HL-60/S4 treated with phorbol 12-myristate 13-acetate at 8.2 ng/mL for 4 days and 3 days (cell line): ENCODE data around the gene LDB2.

Experiments used
- in situ Hi-C: fragments of 300-500 bp; cut with MboI; formaldehyde crosslinking; loops from 2 replicates; pipeline ENCODE4 v1.15.0; 2022; ENCODE audit warnings: low sequenced_read_pairs

LDB2 gene

DNA sequence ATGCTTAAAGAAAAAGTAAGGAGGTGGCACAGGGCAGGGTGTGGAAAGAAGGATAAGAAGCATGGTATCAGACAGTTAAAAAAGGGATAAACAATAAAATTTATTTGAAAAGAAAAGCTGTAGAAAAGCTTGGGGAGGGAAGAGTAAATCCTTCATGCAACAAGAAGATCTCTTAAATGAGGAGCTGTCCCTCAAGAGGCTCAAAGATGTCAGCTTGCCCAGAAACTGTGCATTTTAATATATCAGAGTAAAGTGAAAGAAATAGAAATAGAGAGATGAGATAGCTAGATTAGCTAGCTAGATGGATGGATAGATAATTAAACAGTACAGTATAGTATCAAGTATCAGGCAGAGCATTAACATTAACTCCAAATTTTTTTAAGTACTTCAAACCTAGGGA, 170.3 kb downstream of the LDB2 start:
- in situ Hi-C loops: no loop called here

DNA sequence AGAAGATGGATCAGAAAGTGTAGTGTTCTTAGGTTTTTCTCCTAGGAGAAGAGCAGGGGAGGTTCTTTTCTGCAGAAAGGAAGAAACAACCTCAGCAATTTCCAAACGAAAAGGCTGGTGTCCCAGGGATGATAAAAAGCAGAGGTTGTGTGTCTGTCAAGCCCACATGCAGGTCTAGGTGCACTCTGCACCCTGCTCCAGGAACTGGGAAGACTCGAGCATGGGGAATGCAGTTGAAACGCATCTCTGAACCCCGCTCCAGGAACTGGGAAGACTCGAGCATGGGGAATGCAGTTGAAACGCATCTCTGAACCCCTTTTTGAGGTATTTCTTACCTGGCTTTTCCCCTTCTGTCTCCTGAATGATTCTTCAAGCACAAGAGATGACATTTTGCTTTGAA, 171.2 kb downstream of the LDB2 start:
- in situ Hi-C loops: no loop called here

DNA sequence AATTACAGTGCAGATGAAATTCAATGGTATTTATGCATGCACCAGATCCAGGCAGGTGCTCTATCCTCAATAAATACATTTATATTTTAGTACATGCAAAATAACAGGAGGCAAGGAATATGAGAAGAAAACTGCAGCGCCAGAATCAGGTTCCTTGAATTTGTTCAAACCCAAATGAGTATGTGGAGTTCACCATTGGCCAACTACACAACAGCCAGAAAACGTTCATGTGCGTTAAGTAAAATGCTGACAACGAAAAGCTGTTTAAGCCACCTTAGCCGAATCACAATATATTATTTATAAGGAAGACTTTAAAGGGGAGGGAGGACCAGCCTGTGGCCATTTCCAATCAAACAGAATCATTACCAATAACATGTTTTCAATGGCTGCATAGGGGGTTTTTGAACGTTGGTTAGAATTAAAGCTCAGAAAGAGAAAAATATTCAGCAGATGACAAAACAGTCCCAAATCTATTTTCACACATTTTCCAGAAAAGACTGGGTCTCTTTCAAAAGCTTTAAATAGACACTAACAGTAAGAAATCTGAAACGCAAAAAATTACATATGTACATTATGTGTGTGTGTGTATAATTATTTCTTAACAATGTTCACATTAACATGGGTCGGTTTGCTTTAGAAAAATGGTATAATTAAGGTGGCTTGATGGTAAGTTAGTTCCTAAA, 171.9 kb downstream of the LDB2 start:
- in situ Hi-C loops: no loop called here

DNA sequence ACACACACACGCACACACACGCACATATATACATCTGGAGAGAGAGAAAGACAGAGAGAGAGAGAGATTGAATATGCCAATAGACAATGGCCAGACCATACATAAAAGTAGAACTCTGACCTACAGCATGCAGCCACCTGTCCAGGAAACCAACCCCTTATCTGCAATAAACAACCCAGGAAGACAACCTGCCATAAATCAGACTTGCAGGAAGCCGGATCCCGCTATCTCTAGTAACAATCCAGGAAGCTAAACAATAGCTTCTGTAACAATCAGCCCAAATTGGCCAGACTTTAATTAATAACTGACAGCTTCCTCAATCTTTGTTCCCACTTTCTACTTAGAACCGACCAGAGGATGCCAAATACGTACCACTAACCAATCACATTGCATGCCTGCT, 173.2 kb downstream of the LDB2 start:
- in situ Hi-C loops: no loop called here

DNA sequence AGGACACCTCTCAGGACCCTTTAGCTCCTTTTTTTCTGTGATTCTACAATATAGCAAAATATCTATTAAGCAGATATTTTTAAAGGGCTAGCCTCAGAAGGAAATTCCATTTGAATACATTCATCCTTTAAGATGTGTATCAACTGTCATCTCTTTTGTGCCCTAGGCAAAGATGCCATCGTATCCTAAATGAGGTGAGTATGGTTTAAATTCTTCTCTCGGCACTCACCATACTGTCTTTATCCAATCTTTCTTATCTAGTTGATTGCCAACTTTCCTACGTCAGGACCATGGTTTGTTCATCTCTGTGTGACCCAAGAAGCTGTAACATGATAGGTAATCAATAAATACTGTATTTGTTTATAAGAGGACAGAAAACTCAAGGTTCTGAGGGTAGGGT, 176.0 kb downstream of the LDB2 start:
- in situ Hi-C loops: no loop called here

DNA sequence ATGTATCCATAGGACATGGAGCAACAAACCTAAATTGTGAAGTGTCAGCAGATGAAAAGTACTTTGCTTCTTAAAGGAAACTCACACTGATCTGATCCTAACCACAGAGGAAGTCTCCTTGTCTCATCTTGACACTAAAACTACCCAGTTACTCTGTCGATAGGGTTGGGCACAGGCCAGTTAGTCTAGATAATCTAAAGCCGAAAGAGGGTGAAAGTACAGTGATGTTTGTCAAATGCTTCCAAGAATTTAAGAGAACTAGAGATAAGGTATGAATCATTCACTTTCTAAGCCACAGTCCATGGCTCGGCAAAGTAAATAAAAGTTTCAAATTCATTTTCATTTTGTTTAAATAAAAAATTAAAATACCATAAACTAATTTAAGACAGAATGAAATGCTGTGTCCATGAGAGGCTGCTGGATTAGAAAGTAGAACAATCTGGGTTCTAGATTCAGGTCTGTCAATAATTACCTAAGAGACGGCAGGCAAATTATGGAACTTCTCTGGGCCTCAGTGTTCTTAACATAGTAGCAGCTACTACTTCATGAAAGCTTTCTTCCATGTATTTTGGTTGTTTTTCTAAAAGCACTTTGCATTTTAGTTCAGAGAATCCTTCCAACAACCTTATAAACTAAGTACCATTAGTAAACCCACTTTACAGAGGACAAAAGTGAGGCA, 176.7 kb downstream of the LDB2 start:
- in situ Hi-C loops: no loop called here

DNA sequence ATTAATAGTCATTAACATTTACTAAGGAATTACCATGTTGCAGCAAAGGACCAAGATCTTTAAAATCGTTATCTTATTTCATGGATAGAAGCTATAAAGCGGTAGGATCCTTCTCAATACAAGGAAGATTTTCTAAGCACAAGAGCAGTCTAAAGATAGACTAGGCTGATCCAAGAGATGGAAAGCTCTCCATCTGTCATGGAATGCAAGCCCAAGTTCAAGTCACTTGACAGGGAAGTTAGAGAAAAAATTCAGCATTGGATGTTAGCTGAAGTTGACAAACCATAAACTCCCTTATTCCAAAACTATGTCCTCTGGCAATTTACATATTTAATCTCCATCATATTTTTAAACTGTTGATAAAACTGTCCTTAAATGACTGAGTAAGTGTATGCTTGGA, 177.7 kb downstream of the LDB2 start:
- in situ Hi-C loops: no loop called here

DNA sequence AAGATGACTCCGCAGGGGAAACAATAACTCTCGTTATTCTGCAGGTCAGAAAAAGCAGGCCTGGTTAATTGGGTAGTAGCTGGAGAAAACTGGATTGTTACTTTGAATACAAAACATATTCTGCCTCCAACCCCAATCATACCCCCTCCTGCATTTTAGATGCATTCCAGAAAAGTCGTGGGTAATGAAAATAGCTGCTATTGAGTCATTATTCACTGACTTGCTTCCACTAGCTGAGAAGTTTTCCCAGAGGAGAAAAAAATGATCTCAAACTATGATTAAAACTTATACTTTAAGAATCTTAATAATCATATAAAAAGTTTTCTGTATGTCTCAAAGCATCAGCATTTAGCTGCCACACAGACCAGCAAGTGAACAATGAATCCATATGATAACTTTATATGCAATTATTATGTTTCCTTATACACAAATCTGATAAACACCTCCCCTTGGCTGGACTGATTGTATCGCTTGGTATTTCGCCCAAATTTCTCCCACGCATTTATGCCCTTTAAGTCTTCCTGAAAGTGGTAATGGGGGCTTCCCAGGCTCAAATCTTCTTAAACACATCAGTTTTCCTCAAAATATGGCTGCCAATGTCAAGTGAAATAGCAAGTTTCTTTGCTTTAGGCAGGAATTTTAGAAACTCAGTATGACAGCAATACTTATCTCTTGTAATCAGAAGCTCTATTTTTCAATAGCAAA, 181.0 kb downstream of the LDB2 start:
- in situ Hi-C loops: no loop called here

DNA sequence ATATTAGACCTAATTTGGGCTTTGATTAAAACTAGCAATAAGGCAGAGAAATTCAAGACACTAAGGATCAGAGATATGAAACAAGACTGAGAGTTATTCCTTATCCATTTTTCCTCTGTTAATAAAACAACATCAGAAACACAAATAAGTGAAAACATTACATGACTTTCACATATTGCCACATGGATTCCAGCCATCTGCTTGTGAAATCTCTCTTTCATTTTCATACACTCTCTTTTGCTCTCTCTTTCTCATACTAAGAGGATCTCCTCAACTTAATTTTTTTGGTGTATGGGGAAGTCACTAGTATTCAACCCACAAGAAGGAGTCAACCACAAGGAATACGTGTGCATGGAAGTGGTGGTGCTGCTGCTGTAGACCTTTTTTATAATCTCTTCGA, 183.0 kb downstream of the LDB2 start:
- in situ Hi-C loops: no loop called here

DNA sequence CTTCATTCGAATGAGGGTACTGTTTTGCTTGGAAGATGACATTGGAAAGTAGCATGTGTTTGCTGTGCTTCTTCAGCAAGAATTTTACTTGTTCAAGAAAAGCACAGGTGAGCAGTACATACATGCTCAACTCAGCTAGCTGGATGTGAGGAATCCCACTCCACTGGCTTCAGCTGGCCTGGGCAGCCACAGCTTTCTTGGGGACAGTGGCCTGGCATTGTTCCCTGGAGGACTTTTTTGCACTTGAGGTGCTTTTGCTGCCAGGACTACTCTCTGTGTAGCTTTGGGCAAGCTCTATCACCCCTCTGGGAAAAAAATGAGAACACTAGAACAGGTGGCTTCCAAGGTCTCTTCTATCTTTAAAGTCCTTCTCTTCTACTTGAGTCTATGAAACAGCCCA, 184.3 kb downstream of the LDB2 start:
- in situ Hi-C loops: no loop called here

DNA sequence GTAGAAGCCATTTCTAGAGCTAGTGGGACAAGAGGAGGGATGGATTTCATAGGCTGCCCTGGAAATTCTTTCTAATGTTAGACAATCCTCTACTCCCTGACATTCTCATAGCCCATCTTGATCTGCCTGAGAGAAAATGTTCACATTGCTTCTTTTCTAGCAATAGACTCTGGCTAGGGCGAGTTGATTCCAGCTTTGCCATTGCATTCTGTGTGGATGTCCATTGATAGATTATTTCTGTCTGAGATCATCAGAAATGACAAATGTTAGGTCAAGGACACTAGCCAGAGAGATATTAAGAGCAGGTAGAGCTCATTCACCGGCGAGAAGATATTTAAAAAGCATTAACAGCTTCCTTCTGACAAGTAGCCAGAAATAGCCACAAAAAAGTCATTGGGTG, 184.7 kb downstream of the LDB2 start:
- in situ Hi-C loops: no loop called here

DNA sequence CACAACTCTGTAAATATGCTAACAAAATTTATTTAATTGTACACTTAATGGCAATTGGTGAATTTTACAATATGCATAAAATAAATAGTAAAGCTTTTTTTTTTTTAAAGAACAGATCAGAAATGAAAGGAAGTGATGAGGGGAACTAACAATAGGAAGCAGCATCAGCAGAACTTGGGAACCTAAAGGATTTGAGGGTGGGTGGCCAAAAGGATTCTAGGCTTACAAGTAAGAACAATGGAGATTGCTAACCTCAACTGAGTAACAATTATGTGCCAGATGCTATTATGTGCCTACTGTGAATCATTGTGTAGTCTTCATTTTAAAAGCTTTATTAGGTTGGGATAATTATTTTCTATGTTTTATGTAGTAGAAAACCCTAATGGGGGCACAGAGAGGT, 185.2 kb downstream of the LDB2 start:
- in situ Hi-C loops: no loop called here

DNA sequence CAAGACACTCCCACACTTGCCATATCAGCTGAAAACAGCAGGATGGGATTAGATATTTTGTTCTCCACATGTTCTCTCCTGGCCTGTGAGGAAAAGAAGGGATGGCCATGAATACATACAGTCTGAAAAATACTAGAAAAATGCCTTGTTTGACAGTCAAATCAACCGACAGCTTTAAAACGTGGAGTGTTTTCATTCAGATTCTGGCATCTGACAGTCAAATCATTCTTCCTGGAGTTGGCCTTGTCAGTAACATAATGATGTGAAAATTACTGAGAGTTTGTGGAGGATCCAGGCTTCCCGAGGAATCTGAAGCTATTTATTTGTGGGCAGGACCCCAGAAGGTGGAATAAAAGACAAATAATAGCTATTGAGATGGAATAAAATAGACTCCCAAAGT, 188.2 kb downstream of the LDB2 start:
- in situ Hi-C loops: no loop called here

DNA sequence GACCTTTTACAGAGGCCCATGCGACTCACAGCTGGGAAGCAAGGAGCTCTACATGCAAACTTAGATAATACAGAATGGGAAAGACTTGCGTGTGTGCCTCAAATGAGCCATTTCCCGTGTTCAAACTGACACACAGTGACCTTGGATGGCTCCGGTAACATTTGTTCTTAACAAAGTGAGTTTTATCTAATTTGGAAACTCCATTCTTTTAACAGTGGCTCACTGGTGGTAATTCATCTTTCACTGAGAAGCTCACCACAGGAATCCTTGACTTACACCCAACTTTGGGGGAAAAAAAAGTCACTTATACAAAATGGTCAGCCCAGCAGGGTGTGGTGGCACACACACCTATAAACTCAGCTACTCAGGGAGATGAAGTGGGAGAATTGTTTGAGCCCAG, 190.6 kb downstream of the LDB2 start:
- in situ Hi-C loops: no loop called here

DNA sequence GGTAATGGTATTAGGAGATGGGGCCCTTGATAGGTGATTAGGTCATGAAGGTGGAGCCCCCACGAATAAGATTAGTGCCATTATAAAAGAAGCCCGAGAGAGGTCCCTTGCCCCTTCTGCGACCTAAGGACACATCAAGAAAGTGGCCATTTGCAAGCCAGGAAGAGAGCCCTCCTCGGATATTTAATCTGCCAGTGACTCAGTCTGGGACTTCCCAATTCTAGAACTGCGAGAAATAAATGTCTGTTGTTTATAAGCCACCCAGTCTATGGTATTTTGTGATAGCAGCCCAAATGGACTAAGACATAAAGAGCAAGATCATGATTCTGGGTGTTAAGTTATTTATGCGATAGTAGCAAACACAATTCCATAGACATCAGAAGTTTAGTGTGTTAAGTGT, 192.2 kb downstream of the LDB2 start:
- in situ Hi-C loops: no loop called here

DNA sequence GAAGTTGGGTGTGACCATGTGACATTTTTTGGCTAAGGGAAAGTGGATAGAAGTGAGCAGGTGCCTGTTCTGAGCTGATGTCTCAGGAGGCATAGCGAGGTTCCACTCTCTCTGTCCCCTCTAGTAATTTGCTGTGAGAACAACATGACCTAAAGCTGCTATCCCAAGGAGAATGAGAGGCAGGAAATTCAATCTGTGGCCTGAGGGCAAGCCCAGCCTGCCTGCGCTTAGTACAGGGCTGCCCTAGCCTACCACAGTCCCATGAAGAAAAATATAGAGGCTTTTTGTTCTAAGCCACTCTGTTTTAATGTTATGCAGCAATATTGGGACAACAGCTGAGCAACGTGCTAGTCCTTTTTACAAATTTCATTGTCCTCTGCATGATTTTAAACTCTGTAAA, 193.1 kb downstream of the LDB2 start:
- in situ Hi-C loops: no loop called here

DNA sequence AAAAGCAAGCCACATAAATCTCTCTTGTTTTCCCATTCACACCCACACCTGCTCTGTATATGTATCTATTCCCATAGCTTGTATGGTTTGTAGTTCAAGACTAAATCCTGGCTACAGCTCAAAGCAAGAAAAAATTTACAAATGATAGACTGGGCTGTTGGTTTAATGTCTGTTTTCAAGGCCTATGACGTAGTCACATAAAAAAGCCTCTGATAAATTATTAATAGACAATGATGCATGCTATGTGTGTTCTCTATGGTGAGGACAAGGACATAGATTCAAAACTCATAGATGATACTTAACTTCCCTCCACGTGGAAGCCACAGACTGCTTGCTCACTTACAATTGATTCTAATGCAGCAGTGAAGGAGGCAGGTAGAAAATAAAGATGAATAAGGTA, 194.0 kb downstream of the LDB2 start:
- in situ Hi-C loops: no loop called here

DNA sequence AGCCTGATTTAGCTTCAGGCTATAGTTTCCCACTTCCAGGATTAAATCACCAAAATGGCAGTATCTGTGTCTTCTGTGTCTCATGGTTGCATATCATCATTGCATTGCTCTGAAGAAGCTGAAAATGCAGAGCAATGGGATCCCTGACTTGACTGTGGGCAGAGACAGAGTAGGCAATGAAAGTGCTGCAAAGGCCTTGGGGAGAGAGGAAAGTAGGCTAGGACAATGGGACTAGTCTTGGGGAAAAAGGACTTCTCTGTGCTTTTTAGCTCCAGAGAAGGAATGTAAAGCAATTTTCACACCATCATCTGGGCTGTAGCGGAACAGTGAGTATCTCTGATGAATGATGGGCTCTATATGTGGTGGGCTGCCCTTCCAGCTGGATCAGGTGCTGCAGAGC, 202.5 kb downstream of the LDB2 start:
- in situ Hi-C loops: no loop called here

DNA sequence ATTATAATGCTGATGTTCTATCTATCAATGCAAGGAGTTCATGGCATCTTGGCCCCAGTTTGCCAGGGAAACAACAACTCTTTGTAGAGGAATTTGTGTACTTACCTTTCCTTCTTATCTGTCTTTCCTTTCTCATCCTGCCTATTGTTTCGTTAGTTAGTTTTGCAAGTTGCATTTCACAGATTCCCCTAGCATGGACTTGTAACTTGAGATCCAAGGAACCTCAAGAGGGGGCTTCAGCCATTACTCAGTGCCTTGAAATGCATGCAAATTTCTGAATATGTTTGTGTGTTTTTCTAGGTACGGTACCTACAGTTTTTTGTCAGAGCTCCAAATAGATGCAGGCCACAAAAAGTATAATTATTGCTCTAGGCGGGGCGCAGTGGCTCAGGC, 203.6 kb downstream of the LDB2 start:
- in situ Hi-C loops: no loop called here

DNA sequence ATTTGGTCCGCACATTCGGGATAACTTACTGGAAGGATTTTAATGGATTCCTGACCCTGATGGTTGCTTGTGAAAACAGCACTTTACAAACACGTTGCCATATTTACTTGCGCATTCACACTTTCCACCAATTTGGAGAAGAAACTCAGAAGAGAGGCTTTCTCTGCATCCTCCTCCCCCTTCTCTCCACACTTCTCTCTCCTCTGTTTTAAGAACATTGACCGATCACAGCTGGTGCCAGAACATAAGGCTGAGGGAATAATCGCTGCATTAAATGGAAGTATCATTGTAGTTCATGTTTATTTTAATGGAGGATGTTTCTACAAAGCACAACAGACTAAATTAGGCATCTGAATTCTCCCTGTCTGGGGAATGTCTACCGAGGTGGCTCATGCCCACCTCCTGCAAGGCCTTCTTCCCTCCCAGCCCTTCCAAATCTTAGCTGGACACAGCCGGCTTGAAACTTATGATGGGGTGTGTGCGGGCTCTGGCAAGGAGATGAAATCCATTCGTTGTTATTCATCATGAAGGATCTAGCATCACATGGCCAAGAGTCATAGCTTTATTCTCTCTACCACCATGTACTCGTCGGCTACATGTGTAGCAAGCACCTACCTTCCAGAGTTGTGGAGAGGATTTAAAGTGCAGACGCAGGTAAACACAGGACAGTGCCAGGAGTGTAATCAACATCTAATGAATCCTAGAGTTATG, 204.1 kb downstream of the LDB2 start:
- in situ Hi-C loops: no loop called here

DNA sequence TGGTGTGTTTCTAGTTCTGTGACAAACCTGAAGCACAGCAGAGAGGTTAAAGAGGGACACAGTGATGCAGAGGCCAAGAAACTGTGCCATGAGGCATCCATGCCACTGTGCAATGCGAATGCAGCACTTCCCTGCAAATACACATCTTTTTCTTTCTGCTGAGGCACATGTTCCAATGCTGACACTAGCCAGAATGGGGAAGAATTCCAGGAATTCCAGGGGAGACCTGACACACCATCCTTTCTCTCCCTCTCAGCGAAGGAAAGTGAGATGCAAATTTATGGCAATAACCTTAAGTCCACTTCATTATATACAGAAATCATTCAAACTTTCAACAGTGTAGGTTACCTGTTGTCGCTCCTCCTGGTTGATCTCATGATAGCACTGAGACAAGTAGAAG, 204.8 kb downstream of the LDB2 start:
- in situ Hi-C loops: no loop called here
